HEK293 (cell line): ENCODE data around the gene PLCL1.

Source experiments
- CTCF ChIA-PET: fragments of 350-600 bp; formaldehyde crosslinking; extraction: SDS; loops from one replicate; lab custom pipeline; 2021; ENCODE audit warnings: antibody characterized with exemption; lab: Yijun Ruan, JAX
- POLR2A ChIA-PET: fragments of 300-600 bp; formaldehyde crosslinking; extraction: SDS; loops from one replicate; lab custom pipeline; 2020; ENCODE audit warnings: antibody characterized with exemption, inconsistent platforms; lab: Yijun Ruan, JAX
- H3K27ac ChIP-seq: fragments of 200-500 bp; sonication (Bioruptor generic); 2 replicates; pipeline ENCODE4 v1.5.1; 2014; ENCODE audit warnings: low read depth, low read length, control low read depth, inconsistent platforms; ENCODE audit errors: extremely low read depth
- H3K36me3 ChIP-seq, 2 experiments: fragments of 200-500 bp in 1 of 2; sonication (Bioruptor generic) in 1 of 2; 1 replicate in 1 of 2; 2 replicates in 1 of 2; pipeline ENCODE4 v1.5.1; 2014 to 2017; ENCODE audit warnings: inconsistent platforms in 2 of 2, low read length in 2 of 2; ENCODE audit not compliant: control insufficient read depth in 2 of 2, insufficient read depth in 1 of 2
- H3K4me1 ChIP-seq: fragments of 200-500 bp; sonication (Bioruptor generic); 2 replicates; pipeline ENCODE4 v1.5.1; 2014; ENCODE audit warnings: mild to moderate bottlenecking, low read length, inconsistent platforms; ENCODE audit not compliant: control insufficient read depth, insufficient read depth
- H3K4me3 ChIP-seq: 2 replicates; pipeline ENCODE4 v1.5.1; 2011; ENCODE audit warnings: low read depth, mild to moderate bottlenecking, control low read depth, low read length, moderate library complexity
- H3K9me3 ChIP-seq: fragments of 200-500 bp; sonication (Bioruptor generic); 2 replicates; pipeline ENCODE4 v1.5.1; 2014; ENCODE audit warnings: low read depth, low read length, inconsistent platforms; ENCODE audit not compliant: control insufficient read depth, insufficient read depth
- GLI4 ChIP-seq: fragments of 450-650 bp; formaldehyde crosslinking; IDR thresholded peaks from 2 replicates; pipeline ENCODE4 v1.5.1; 2016; ENCODE audit warnings: missing biosample characterization, missing genetic modification characterization
- HOXC10 ChIP-seq: sonication (generic); formaldehyde crosslinking; IDR thresholded peaks from 2 replicates; pipeline ENCODE4 v1.8.1; 2023; ENCODE audit warnings: mild to moderate bottlenecking, missing genetic modification reagents
- HOXD13 ChIP-seq: sonication (generic); formaldehyde crosslinking; IDR thresholded peaks from 2 replicates; pipeline ENCODE4 v1.8.0; 2022; ENCODE audit warnings: missing genetic modification reagents, borderline replicate concordance
- KLF9 ChIP-seq: fragments of 450-650 bp; formaldehyde crosslinking; IDR thresholded peaks from 2 replicates; pipeline ENCODE4 v1.5.1; 2016; ENCODE audit warnings: missing biosample characterization, missing genetic modification characterization, low read depth
- MEIS1 ChIP-seq: sonication (generic); formaldehyde crosslinking; IDR thresholded peaks from 2 replicates; pipeline ENCODE4 v1.8.1; 2022; ENCODE audit warnings: missing genetic modification reagents, mild to moderate bottlenecking, borderline replicate concordance
- PRDM1 ChIP-seq: fragments of 450-650 bp; formaldehyde crosslinking; IDR thresholded peaks from 2 replicates; pipeline ENCODE4; 2016; ENCODE audit warnings: missing biosample characterization, missing genetic modification characterization
- ZBTB1 ChIP-seq: fragments of 450-650 bp; formaldehyde crosslinking; IDR thresholded peaks from 2 replicates; pipeline ENCODE4 v1.5.1; 2016; ENCODE audit warnings: missing biosample characterization, missing genetic modification characterization
- ZBTB48 ChIP-seq: fragments of 450-650 bp; formaldehyde crosslinking; IDR thresholded peaks from 2 replicates; pipeline ENCODE4 v1.5.1; 2016; ENCODE audit warnings: missing biosample characterization, missing genetic modification characterization
- ZNF121 ChIP-seq: fragments of 450-650 bp; formaldehyde crosslinking; IDR thresholded peaks from 2 replicates; pipeline ENCODE4 v1.5.1; 2016; ENCODE audit warnings: missing biosample characterization, missing genetic modification characterization
- ZNF140 ChIP-seq: fragments of 450-650 bp; formaldehyde crosslinking; IDR thresholded peaks from 2 replicates; pipeline ENCODE4 v1.5.1; 2016; ENCODE audit warnings: missing biosample characterization, missing genetic modification characterization
- ZNF211 ChIP-seq: fragments of 450-650 bp; formaldehyde crosslinking; IDR thresholded peaks from 2 replicates; pipeline ENCODE4 v1.5.1; 2016; ENCODE audit warnings: low read depth, missing biosample characterization, missing genetic modification characterization
- ZNF266 ChIP-seq: fragments of 450-650 bp; formaldehyde crosslinking; IDR thresholded peaks from 2 replicates; pipeline ENCODE4 v1.5.1; 2016; ENCODE audit warnings: missing biosample characterization, missing genetic modification characterization, low read depth
- ZNF514 ChIP-seq: fragments of 450-650 bp; formaldehyde crosslinking; IDR thresholded peaks from 2 replicates; pipeline ENCODE4 v1.5.1; 2016; ENCODE audit warnings: missing biosample characterization, missing genetic modification characterization
- ZNF521 ChIP-seq: fragments of 450-650 bp; formaldehyde crosslinking; IDR thresholded peaks from 2 replicates; pipeline ENCODE4 v1.5.1; 2017; ENCODE audit warnings: missing biosample characterization, mild to moderate bottlenecking, missing genetic modification characterization
- ZNF561 ChIP-seq: fragments of 450-650 bp; IDR thresholded peaks from 2 replicates; pipeline ENCODE4 v1.5.1; 2018; ENCODE audit warnings: missing biosample characterization, missing genetic modification characterization, borderline replicate concordance
- ZNF768 ChIP-seq: fragments of 450-650 bp; formaldehyde crosslinking; IDR thresholded peaks from 2 replicates; pipeline ENCODE4 v1.5.1; 2018; ENCODE audit warnings: missing biosample characterization, mild to moderate bottlenecking, missing genetic modification characterization
- TF ChIP-seq, protein P1 (sequence below): sonication (generic); formaldehyde crosslinking; IDR thresholded peaks from 2 replicates; pipeline ENCODE4 v1.8.1; 2022; ENCODE audit warnings: mild to moderate bottlenecking, moderate library complexity, missing genetic modification reagents
- TF ChIP-seq, protein P2 (sequence below): fragments of 450-650 bp; formaldehyde crosslinking; IDR thresholded peaks from 2 replicates; pipeline ENCODE4 v1.5.1; 2017; ENCODE audit warnings: missing biosample characterization, missing genetic modification characterization
- TF ChIP-seq, protein P3 (sequence below): fragments of 450-650 bp; formaldehyde crosslinking; IDR thresholded peaks from 2 replicates; pipeline ENCODE4 v1.5.1; 2017; ENCODE audit warnings: missing biosample characterization, missing genetic modification characterization

Gene PLCL1

DNA sequence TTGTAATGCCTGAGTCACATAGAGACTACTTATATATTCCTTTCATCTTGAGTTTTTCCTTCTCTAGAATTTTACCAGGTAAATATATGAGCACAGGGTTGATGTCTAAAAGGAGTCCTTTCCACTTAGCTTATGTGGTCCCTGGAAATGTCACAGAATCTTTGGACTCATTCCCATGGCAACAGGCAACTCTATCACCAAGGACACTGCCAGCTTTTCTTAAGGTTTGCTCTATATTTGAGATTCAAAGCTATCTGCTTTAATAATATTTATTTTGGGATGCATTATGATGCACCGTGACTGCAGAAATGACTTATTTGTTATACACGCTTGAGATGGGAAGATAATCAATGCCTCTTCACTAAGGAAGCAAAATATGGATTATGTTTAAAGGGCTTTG lies 363.0 kb downstream of the PLCL1 start:
- no peaks in the 10 kb centered on the region for H3K4me1 ChIP-seq
- no peak overlapping the region for H3K4me3 ChIP-seq
- CTCF ChIA-PET = no interaction called here
- no peaks in the 10 kb centered on the region for H3K9me3 ChIP-seq
- TF ChIP-seq MEIS1 (no peak), ZNF514 (tag by site-specific recombination) (no peak), HOXC10 (no peak), GLI4 (tag by site-specific recombination) (no peak), HOXD13 (no peak)
- TF ChIP-seq, protein P1, sequence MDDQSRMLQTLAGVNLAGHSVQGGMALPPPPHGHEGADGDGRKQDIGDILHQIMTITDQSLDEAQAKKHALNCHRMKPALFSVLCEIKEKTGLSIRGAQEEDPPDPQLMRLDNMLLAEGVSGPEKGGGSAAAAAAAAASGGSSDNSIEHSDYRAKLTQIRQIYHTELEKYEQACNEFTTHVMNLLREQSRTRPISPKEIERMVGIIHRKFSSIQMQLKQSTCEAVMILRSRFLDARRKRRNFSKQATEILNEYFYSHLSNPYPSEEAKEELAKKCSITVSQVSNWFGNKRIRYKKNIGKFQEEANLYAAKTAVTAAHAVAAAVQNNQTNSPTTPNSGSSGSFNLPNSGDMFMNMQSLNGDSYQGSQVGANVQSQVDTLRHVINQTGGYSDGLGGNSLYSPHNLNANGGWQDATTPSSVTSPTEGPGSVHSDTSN = no peak
- TF ChIP-seq, all 188 proteins: peak for 0
- no peak overlapping the region for H3K27ac ChIP-seq
- no peaks in the 10 kb centered on the region for H3K36me3 ChIP-seq
- POLR2A ChIA-PET = no interaction called here

DNA sequence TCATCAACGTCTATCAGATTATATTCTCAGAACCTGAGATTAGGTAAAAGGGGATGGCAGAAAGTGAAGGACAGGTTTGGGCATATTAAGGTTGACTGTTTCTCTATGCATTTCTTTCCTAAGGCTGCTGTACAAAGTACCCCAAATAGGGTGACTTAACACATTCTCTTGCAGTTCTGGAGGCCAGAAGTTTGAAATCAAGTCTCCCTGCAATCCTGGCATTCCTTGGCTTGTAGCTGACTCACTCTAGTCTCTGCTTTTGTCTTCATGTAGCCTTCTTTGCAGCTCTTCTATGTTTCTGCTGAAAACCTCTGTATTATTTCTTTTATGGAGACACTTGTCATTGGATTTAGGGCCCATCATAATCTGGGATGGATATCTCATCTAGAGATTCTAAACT lies 364.3 kb downstream of the PLCL1 start:
- POLR2A ChIA-PET = no interaction called here
- H3K27ac ChIP-seq = no peak overlapping the region
- H3K9me3 ChIP-seq = no peaks in the 10 kb centered on the region
- H3K4me3 ChIP-seq = no peak overlapping the region
- H3K36me3 ChIP-seq = no peaks in the 10 kb centered on the region
- no peaks in the 10 kb centered on the region for H3K4me1 ChIP-seq
- CTCF ChIA-PET = interaction anchor here (0.6 kb wide), 1 partner anchor 489 kb away, joined by 3 read pairs; no protein-coding TSS in a partner anchor
- TF ChIP-seq ZNF121 (tag by site-specific recombination) (no peak), ZNF140 (tag by site-specific recombination) (no peak), ZBTB1 (tag by site-specific recombination) (no peak), PRDM1 (no peak)
- TF ChIP-seq, protein P2, sequence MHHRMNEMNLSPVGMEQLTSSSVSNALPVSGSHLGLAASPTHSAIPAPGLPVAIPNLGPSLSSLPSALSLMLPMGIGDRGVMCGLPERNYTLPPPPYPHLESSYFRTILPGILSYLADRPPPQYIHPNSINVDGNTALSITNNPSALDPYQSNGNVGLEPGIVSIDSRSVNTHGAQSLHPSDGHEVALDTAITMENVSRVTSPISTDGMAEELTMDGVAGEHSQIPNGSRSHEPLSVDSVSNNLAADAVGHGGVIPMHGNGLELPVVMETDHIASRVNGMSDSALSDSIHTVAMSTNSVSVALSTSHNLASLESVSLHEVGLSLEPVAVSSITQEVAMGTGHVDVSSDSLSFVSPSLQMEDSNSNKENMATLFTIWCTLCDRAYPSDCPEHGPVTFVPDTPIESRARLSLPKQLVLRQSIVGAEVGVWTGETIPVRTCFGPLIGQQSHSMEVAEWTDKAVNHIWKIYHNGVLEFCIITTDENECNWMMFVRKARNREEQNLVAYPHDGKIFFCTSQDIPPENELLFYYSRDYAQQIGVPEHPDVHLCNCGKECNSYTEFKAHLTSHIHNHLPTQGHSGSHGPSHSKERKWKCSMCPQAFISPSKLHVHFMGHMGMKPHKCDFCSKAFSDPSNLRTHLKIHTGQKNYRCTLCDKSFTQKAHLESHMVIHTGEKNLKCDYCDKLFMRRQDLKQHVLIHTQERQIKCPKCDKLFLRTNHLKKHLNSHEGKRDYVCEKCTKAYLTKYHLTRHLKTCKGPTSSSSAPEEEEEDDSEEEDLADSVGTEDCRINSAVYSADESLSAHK (tag by site-specific recombination) = no peak

DNA sequence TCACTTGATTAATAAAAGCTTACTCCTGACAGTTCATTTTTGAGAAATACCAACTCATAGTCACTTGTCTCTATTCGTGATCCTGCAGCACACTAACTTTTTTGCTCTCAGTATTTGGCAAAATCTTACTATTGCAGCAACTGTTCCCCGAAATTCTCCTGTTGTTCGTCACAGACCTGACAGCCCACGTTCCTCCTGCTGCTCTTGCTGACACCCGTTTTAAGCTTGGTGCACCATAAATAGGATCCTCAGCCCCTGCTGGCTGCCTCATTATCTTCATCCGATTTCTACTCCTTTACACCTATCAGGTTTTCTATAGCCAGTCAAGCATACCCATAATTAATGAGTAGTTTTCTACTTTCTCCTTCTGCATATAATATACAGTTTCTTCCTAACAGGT lies 368.8 kb downstream of the PLCL1 start:
- no peak overlapping the region for H3K4me3 ChIP-seq
- ChIA-PET POLR2A (no interaction called here), CTCF (no interaction called here)
- TF ChIP-seq ZNF266 (tag by site-specific recombination) (no peak), KLF9 (tag by site-specific recombination) (no peak), ZNF521 (tag by site-specific recombination) (no peak), ZNF211 (tag by site-specific recombination) (no peak)
- TF ChIP-seq, protein P3, sequence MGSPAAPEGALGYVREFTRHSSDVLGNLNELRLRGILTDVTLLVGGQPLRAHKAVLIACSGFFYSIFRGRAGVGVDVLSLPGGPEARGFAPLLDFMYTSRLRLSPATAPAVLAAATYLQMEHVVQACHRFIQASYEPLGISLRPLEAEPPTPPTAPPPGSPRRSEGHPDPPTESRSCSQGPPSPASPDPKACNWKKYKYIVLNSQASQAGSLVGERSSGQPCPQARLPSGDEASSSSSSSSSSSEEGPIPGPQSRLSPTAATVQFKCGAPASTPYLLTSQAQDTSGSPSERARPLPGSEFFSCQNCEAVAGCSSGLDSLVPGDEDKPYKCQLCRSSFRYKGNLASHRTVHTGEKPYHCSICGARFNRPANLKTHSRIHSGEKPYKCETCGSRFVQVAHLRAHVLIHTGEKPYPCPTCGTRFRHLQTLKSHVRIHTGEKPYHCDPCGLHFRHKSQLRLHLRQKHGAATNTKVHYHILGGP = no peak
- H3K4me1 ChIP-seq = no peaks in the 10 kb centered on the region
- H3K36me3 ChIP-seq = no peaks in the 10 kb centered on the region
- H3K9me3 ChIP-seq = no peaks in the 10 kb centered on the region
- no peak overlapping the region for H3K27ac ChIP-seq

DNA sequence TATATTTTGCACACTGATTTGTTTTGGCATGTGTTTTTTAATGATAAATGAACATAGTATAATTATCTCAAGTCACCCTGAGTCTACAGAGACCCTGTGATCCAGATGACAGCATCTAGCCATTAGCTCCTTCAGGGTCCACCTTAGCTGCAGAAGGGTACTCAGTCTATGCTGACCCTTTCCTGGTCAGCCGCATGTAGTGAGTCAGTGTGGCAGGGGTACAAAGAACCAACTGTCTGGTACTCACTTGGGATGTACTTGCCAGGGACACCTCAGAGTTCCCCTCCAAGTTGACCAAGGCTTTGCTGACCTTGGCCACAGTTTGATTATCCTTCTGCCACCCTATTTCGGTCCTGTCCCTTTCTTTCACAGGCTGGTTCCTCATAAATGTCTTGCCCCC lies 369.5 kb downstream of the PLCL1 start:
- Histone ChIP-seq H3K9me3 (no peaks in the 10 kb centered on the region), H3K4me3 (no peak overlapping the region), H3K36me3 (no peaks in the 10 kb centered on the region)
- TF ChIP-seq ZNF768 (tag by site-specific recombination) (no peak), HOXC10 (no peak), ZBTB48 (tag by site-specific recombination) (no peak), ZNF561 (tag by site-specific recombination) (no peak)
- TF ChIP-seq, all 188 proteins: peak for 0
- ChIA-PET CTCF (no interaction called here), POLR2A (no interaction called here)
- H3K4me1 ChIP-seq = no peaks in the 10 kb centered on the region
- no peak overlapping the region for H3K27ac ChIP-seq
